ENCODE results near the gene AQP3. TPM values are rescaled to one million over a fixed set of nuclear protein-coding genes. Genes with fewer than 3 reads are reported as not detected.

Gene AQP3
- total and polyA plus RNA-seq, 2 donors = 129 to 256 TPM

- Histone ChIP-seq H3K27ac (ENCODE audit: low read depth in 1 of 2, low read length in 1 of 2) (peak overlapping the region; percentile 87 to 91), H3K4me1 (ENCODE audit: control insufficient read depth in 2 of 2, insufficient read depth in 2 of 2, low read length in 2 of 2) (peaks cover 35 to 91% of the 10 kb centered on the region in 2 donors)
- 40% methylated on average over 20 of the region's 20 CpGs for WGBS
Observed at GRCh38 chr9:33447799-33448553, 583 bp upstream of the AQP3 start.

GRCh38 chr9:33446240-33446945 lies 1.0 kb downstream of the AQP3 start:
- peak overlapping the region; percentile 74 to 100 for H3K4me3 ChIP-seq (ENCODE audit: low read length in 2 of 2)
- peaks cover 0 to 2% of the 10 kb centered on the region in 2 donors for H3K27me3 ChIP-seq (ENCODE audit: control insufficient read depth in 2 of 2, insufficient read depth in 1 of 2, low read length in 1 of 2)
- WGBS = 4% methylated on average over 12 of the region's 12 CpGs
- peak overlapping the region; percentile 98 to 99 for H3K27ac ChIP-seq (ENCODE audit: low read depth in 1 of 2, low read length in 1 of 2)
- DNase-seq (ENCODE audit: low read depth in 6 of 9, low spot score in 9 of 9) = peak in 8 of 9 donors; percentile 70 to 96 (median 86)
- peaks cover 29 to 91% of the 10 kb centered on the region in 2 donors for H3K4me1 ChIP-seq (ENCODE audit: control insufficient read depth in 2 of 2, insufficient read depth in 2 of 2, low read length in 2 of 2)
- H3K9me3 ChIP-seq (ENCODE audit: control insufficient read depth in 2 of 2, insufficient read depth in 1 of 2, low read length in 1 of 2) = peaks cover 0 to 6% of the 10 kb centered on the region in 2 donors
- peaks cover 37 to 39% of the 10 kb centered on the region in 2 donors for H3K36me3 ChIP-seq (ENCODE audit: control insufficient read depth in 2 of 2, insufficient read depth in 2 of 2, low read length in 1 of 2)

More at GRCh38 chr9:33447799-33448553, 583 bp upstream of the AQP3 start:
- peaks cover 21 to 23% of the 10 kb centered on the region in 2 donors for H3K36me3 ChIP-seq (ENCODE audit: control insufficient read depth in 2 of 2, insufficient read depth in 2 of 2, low read length in 1 of 2)
- H3K9me3 ChIP-seq (ENCODE audit: control insufficient read depth in 2 of 2, insufficient read depth in 1 of 2, low read length in 1 of 2) = peaks cover 0 to 6% of the 10 kb centered on the region in 2 donors
- DNase-seq (ENCODE audit: low read depth in 6 of 9, low spot score in 9 of 9) = peak in 4 of 9 donors; percentile 33 to 70 (median 42)
- H3K4me3 ChIP-seq (ENCODE audit: low read length in 2 of 2) = peak overlapping the region; percentile 74 to 100
- H3K27me3 ChIP-seq (ENCODE audit: control insufficient read depth in 2 of 2, insufficient read depth in 1 of 2, low read length in 1 of 2) = peaks cover 0 to 2% of the 10 kb centered on the region in 2 donors

GRCh38 chr9:33445389-33446239 lies 1.8 kb downstream of the AQP3 start:
- H3K27ac ChIP-seq (ENCODE audit: low read depth in 1 of 2, low read length in 1 of 2) = peak overlapping the region; percentile 98 to 99
- peak in 2 of 9 donors; percentile 35 to 55 for DNase-seq (ENCODE audit: low read depth in 6 of 9, low spot score in 9 of 9)
- peaks cover 29 to 90% of the 10 kb centered on the region in 2 donors for H3K4me1 ChIP-seq (ENCODE audit: control insufficient read depth in 2 of 2, insufficient read depth in 2 of 2, low read length in 2 of 2)

GRCh38 chr9:33443464-33444154 lies 3.8 kb downstream of the AQP3 start:
- Histone ChIP-seq H3K27me3 (ENCODE audit: control insufficient read depth in 2 of 2, insufficient read depth in 1 of 2, low read length in 1 of 2) (peaks cover 0 to 2% of the 10 kb centered on the region in 2 donors), H3K36me3 (ENCODE audit: control insufficient read depth in 2 of 2, insufficient read depth in 2 of 2, low read length in 1 of 2) (peaks cover 44 to 63% of the 10 kb centered on the region in 2 donors), H3K9me3 (ENCODE audit: control insufficient read depth in 2 of 2, insufficient read depth in 1 of 2, low read length in 1 of 2) (peaks cover 0 to 6% of the 10 kb centered on the region in 2 donors), H3K4me3 (ENCODE audit: low read length in 2 of 2) (peak overlapping the region; percentile 74 to 100), H3K4me1 (ENCODE audit: control insufficient read depth in 2 of 2, insufficient read depth in 2 of 2, low read length in 2 of 2) (peaks cover 28 to 82% of the 10 kb centered on the region in 2 donors), H3K27ac (ENCODE audit: low read depth in 1 of 2, low read length in 1 of 2) (peak overlapping the region; percentile 43 to 64)
- WGBS = 75% methylated on average over 10 of the region's 10 CpGs
- no peak for DNase-seq (ENCODE audit: low read depth in 6 of 9, low spot score in 9 of 9)

More at GRCh38 chr9:33445389-33446239, 1.8 kb downstream of the AQP3 start:
- H3K4me3 ChIP-seq (ENCODE audit: low read length in 2 of 2) = peak overlapping the region; percentile 74 to 100
- peaks cover 0 to 2% of the 10 kb centered on the region in 2 donors for H3K27me3 ChIP-seq (ENCODE audit: control insufficient read depth in 2 of 2, insufficient read depth in 1 of 2, low read length in 1 of 2)
- peaks cover 44 to 46% of the 10 kb centered on the region in 2 donors for H3K36me3 ChIP-seq (ENCODE audit: control insufficient read depth in 2 of 2, insufficient read depth in 2 of 2, low read length in 1 of 2)
- WGBS = 71% methylated on average over 11 of the region's 11 CpGs
- peaks cover 0 to 6% of the 10 kb centered on the region in 2 donors for H3K9me3 ChIP-seq (ENCODE audit: control insufficient read depth in 2 of 2, insufficient read depth in 1 of 2, low read length in 1 of 2)

GRCh38 chr9:33443047-33443446 lies 4.3 kb downstream of the AQP3 start:
- H3K4me3 ChIP-seq (ENCODE audit: low read length in 2 of 2) = no peak overlapping the region
- H3K4me1 ChIP-seq (ENCODE audit: control insufficient read depth in 2 of 2, insufficient read depth in 2 of 2, low read length in 2 of 2) = peaks cover 26 to 77% of the 10 kb centered on the region in 2 donors
- peaks cover 0 to 2% of the 10 kb centered on the region in 2 donors for H3K9me3 ChIP-seq (ENCODE audit: control insufficient read depth in 2 of 2, insufficient read depth in 1 of 2, low read length in 1 of 2)
- peak overlapping the region in 1 of 2 donors; percentile 43 for H3K27ac ChIP-seq (ENCODE audit: low read depth in 1 of 2, low read length in 1 of 2)
- DNase-seq (ENCODE audit: low read depth in 6 of 9, low spot score in 9 of 9) = no peak
- 94% methylated on average over 9 of the region's 9 CpGs for WGBS
- peaks cover 0 to 2% of the 10 kb centered on the region in 2 donors for H3K27me3 ChIP-seq (ENCODE audit: control insufficient read depth in 2 of 2, insufficient read depth in 1 of 2, low read length in 1 of 2)
- peaks cover 44 to 63% of the 10 kb centered on the region in 2 donors for H3K36me3 ChIP-seq (ENCODE audit: control insufficient read depth in 2 of 2, insufficient read depth in 2 of 2, low read length in 1 of 2)

GRCh38 chr9:33442125-33442524 lies 5.3 kb downstream of the AQP3 start:
- WGBS = 98% methylated on average over 15 of the region's 15 CpGs
- peaks cover 26 to 70% of the 10 kb centered on the region in 2 donors for H3K4me1 ChIP-seq (ENCODE audit: control insufficient read depth in 2 of 2, insufficient read depth in 2 of 2, low read length in 2 of 2)
- no peak for DNase-seq (ENCODE audit: low read depth in 6 of 9, low spot score in 9 of 9)
- H3K9me3 ChIP-seq (ENCODE audit: control insufficient read depth in 2 of 2, insufficient read depth in 1 of 2, low read length in 1 of 2) = no peaks in the 10 kb centered on the region
- H3K27me3 ChIP-seq (ENCODE audit: control insufficient read depth in 2 of 2, insufficient read depth in 1 of 2, low read length in 1 of 2) = peaks cover 0 to 2% of the 10 kb centered on the region in 2 donors
- no peak overlapping the region for H3K4me3 ChIP-seq (ENCODE audit: low read length in 2 of 2)
- no peak overlapping the region for H3K27ac ChIP-seq (ENCODE audit: low read depth in 1 of 2, low read length in 1 of 2)
- peaks cover 44 to 63% of the 10 kb centered on the region in 2 donors for H3K36me3 ChIP-seq (ENCODE audit: control insufficient read depth in 2 of 2, insufficient read depth in 2 of 2, low read length in 1 of 2)

- no peak overlapping the region for H3K4me3 ChIP-seq (ENCODE audit: low read length in 2 of 2)
- H3K27ac ChIP-seq (ENCODE audit: low read depth in 1 of 2, low read length in 1 of 2) = no peak overlapping the region
- WGBS = 98% methylated on average over 1 of the region's 1 CpG
- H3K4me1 ChIP-seq (ENCODE audit: control insufficient read depth in 2 of 2, insufficient read depth in 2 of 2, low read length in 2 of 2) = peaks cover 25 to 59% of the 10 kb centered on the region in 2 donors
- no peaks in the 10 kb centered on the region for H3K9me3 ChIP-seq (ENCODE audit: control insufficient read depth in 2 of 2, insufficient read depth in 1 of 2, low read length in 1 of 2)
- DNase-seq (ENCODE audit: low read depth in 6 of 9, low spot score in 9 of 9) = no peak
- H3K27me3 ChIP-seq (ENCODE audit: control insufficient read depth in 2 of 2, insufficient read depth in 1 of 2, low read length in 1 of 2) = no peaks in the 10 kb centered on the region
- peaks cover 43 to 63% of the 10 kb centered on the region in 2 donors for H3K36me3 ChIP-seq (ENCODE audit: control insufficient read depth in 2 of 2, insufficient read depth in 2 of 2, low read length in 1 of 2)
Observed at GRCh38 chr9:33440609-33441008, 6.8 kb downstream of the AQP3 start.

GRCh38 chr9:33440204-33440603 lies 7.2 kb downstream of the AQP3 start:
- Histone ChIP-seq H3K4me1 (ENCODE audit: control insufficient read depth in 2 of 2, insufficient read depth in 2 of 2, low read length in 2 of 2) (peaks cover 21 to 55% of the 10 kb centered on the region in 2 donors), H3K9me3 (ENCODE audit: control insufficient read depth in 2 of 2, insufficient read depth in 1 of 2, low read length in 1 of 2) (no peaks in the 10 kb centered on the region), H3K27me3 (ENCODE audit: control insufficient read depth in 2 of 2, insufficient read depth in 1 of 2, low read length in 1 of 2) (no peaks in the 10 kb centered on the region), H3K27ac (ENCODE audit: low read depth in 1 of 2, low read length in 1 of 2) (no peak overlapping the region), H3K36me3 (ENCODE audit: control insufficient read depth in 2 of 2, insufficient read depth in 2 of 2, low read length in 1 of 2) (peaks cover 39 to 61% of the 10 kb centered on the region in 2 donors), H3K4me3 (ENCODE audit: low read length in 2 of 2) (no peak overlapping the region)
- DNase-seq (ENCODE audit: low read depth in 6 of 9, low spot score in 9 of 9) = no peak
- WGBS = 96% methylated on average over 7 of the region's 7 CpGs
